ENCODE measurements around the gene ZSCAN16. TPM values are rescaled to one million over a fixed set of nuclear protein-coding genes. Genes with fewer than 3 reads are reported as not detected.

The ZSCAN16 gene
- total and polyA plus RNA-seq, 3 donors from 2014 or later, result 3.5 to 4.4 (median 3.6) TPM

GRCh38 chr6:28140616-28141015, 16.2 kb downstream of the ZSCAN16 start:
- 73 to 78% methylated on average over 5 of the region's 5 CpGs for WGBS, 2 donors

GRCh38 chr6:28141500-28142329, 17.3 kb downstream of the ZSCAN16 start, which contains the start of gene ZKSCAN8:
Gene ZKSCAN8 (plus strand): TSS chr6:28141883. CDS start chr6:28148408, 6,525 bp downstream.
- H3K4me3 ChIP-seq, result peak within 1 kb of the TSS; percentile 84 to 86
- no peaks in the 10 kb centered on the region for H3K36me3 ChIP-seq (ENCODE audit: low read depth, missing control alignments)
- peaks cover 15% of the 10 kb centered on the region for H3K4me1 ChIP-seq
- H3K9me3 ChIP-seq, result no peaks in the 10 kb centered on the region
- no peaks in the 10 kb centered on the region for H3K27me3 ChIP-seq
- 0% methylated on average over 37 to 52 of the region's 52 CpGs for WGBS, 2 donors
- H3K27ac ChIP-seq, result peak within 1 kb of the TSS; percentile 77 to 79
- peak; percentile 95 for DNase-seq
- TF ChIP-seq POLR2A (IDR thresholded peaks at IDR 0.05) (no peak), CTCF (IDR thresholded peaks at IDR 0.05) (no peak)
- intact Hi-C loops (cut with DNase I; ENCODE audit: low total_unique reads), result no loop called here

More at GRCh38 chr6:28140616-28141015, 16.2 kb downstream of the ZSCAN16 start:
- Histone ChIP-seq H3K4me3 (no peak overlapping the region), H3K36me3 (ENCODE audit: low read depth, missing control alignments) (no peaks in the 10 kb centered on the region), H3K9me3 (no peaks in the 10 kb centered on the region), H3K27ac (no peak overlapping the region), H3K4me1 (peaks cover 21% of the 10 kb centered on the region), H3K27me3 (no peaks in the 10 kb centered on the region)
- DNase-seq, result no peak
- intact Hi-C loops (cut with DNase I; ENCODE audit: low total_unique reads), result no loop called here
- TF ChIP-seq POLR2A (IDR thresholded peaks at IDR 0.05) (no peak), CTCF (IDR thresholded peaks at IDR 0.05) (no peak)

GRCh38 chr6:28142446-28142845, 18.0 kb downstream of the ZSCAN16 start:
- H3K27ac ChIP-seq, result peak overlapping the region; percentile 77 to 79
- DNase-seq, result no peak
- no peaks in the 10 kb centered on the region for H3K27me3 ChIP-seq
- intact Hi-C loops (cut with DNase I; ENCODE audit: low total_unique reads), result no loop called here
- H3K9me3 ChIP-seq, result no peaks in the 10 kb centered on the region
- peaks cover 15% of the 10 kb centered on the region for H3K4me1 ChIP-seq
- TF ChIP-seq POLR2A (IDR thresholded peaks at IDR 0.05) (no peak), CTCF (IDR thresholded peaks at IDR 0.05) (no peak)
- H3K4me3 ChIP-seq, result peak overlapping the region; percentile 84 to 86
- WGBS, 2 donors, result 8 to 10% methylated on average over 4 of the region's 4 CpGs
- H3K36me3 ChIP-seq (ENCODE audit: low read depth, missing control alignments), result no peaks in the 10 kb centered on the region

- DNase-seq, result no peak
- no peak overlapping the region for H3K4me3 ChIP-seq
- peaks cover 10% of the 10 kb centered on the region for H3K4me1 ChIP-seq
- 91 to 100% methylated on average over 1 of the region's 1 CpG for WGBS, 2 donors
- no peak overlapping the region for H3K27ac ChIP-seq
- no peaks in the 10 kb centered on the region for H3K36me3 ChIP-seq (ENCODE audit: low read depth, missing control alignments)
- no peaks in the 10 kb centered on the region for H3K9me3 ChIP-seq
- no peaks in the 10 kb centered on the region for H3K27me3 ChIP-seq
- intact Hi-C loops (cut with DNase I; ENCODE audit: low total_unique reads), result no loop called here
- TF ChIP-seq POLR2A (IDR thresholded peaks at IDR 0.05) (no peak), CTCF (IDR thresholded peaks at IDR 0.05) (no peak)
These were observed 20.8 kb downstream of the ZSCAN16 start for GRCh38 chr6:28145231-28145630.
